Endothelial cell of umbilical vein (primary cell): ENCODE results near the gene TMEM175. TPM values are rescaled to one million over a fixed set of nuclear protein-coding genes. Genes with fewer than 3 reads are reported as not detected.

Experiments used
- BruUV-seq: library from RNA; stranded (reverse); fragments of 400-500 nt; replicated peaks from 2 replicates; lab custom pipeline; 2021; lab: Mats Ljungman, UMichigan
- CTCF ChIA-PET: fragments of 300-600, 350-600 bp; sonication (Branson Sonifier 250); formaldehyde crosslinking; loops from one replicate; lab custom pipeline; 2021; ENCODE audit warnings: antibody characterized with exemption, inconsistent platforms; lab: Charles Lee
- POLR2A ChIA-PET: fragments of 300-600, 350-600 bp; sonication (Branson Sonifier 250); formaldehyde crosslinking; loops from one replicate; lab custom pipeline; 2021; ENCODE audit warnings: antibody characterized with exemption, inconsistent platforms; lab: Charles Lee
- DNase-seq: peaks from one replicate; pipeline ENCODE4 v3.0.0-alpha.2; 2011; ENCODE audit warnings: low read depth, low spot score
- FAIRE-seq: peaks from 2 replicates; lab custom pipeline; 2011; peaks lifted over from hg19 to GRCh38; lab: Jason Lieb, UNC
- H2AFZ ChIP-seq: 2 replicates; pipeline ENCODE4 v1.6.0; 2012; ENCODE audit warnings: low read depth, low read length, control low read depth, inconsistent platforms
- H3K27ac ChIP-seq: 2 replicates; pipeline ENCODE4 v1.5.1; 2011; ENCODE audit warnings: low read depth, mild to moderate bottlenecking, control low read depth, low read length, moderate library complexity; ENCODE audit not compliant: insufficient read depth
- H3K27me3 ChIP-seq, 2 experiments: 2 replicates each; pipeline versions ENCODE4 v1.6.0 to v1.6.1; 2011; ENCODE audit warnings: low read length in 2 of 2, mixed read lengths in 1 of 2; ENCODE audit not compliant: control insufficient read depth in 2 of 2, insufficient read depth in 2 of 2
- H3K36me3 ChIP-seq, 2 experiments: 2 replicates in 1 of 2; 3 replicates in 1 of 2; pipeline ENCODE4 v1.5.1; 2011; ENCODE audit warnings: low read length in 2 of 2, mild to moderate bottlenecking in 1 of 2, moderate library complexity in 1 of 2; ENCODE audit not compliant: control insufficient read depth in 2 of 2, insufficient read depth in 2 of 2; ENCODE audit errors: extremely low read depth in 1 of 2
- H3K4me1 ChIP-seq: 3 replicates; pipeline ENCODE4 v1.5.1; 2011; ENCODE audit warnings: mild to moderate bottlenecking, low read length; ENCODE audit not compliant: control insufficient read depth, insufficient read depth; ENCODE audit errors: extremely low read depth
- H3K4me2 ChIP-seq: 2 replicates; pipeline ENCODE4 v1.6.1; 2011; ENCODE audit warnings: low read length, control low read depth, mixed read lengths; ENCODE audit not compliant: insufficient read depth
- H3K4me3 ChIP-seq, 3 experiments: fragments of 200-600 bp in 1 of 3; sonication (generic), shearing (Covaris generic) in 1 of 3; replicated peaks in 1 of 3; 2 replicates each; pipeline ENCODE4 v1.5.1; 2011 to 2016; ENCODE audit warnings: control low read depth in 3 of 3, low read length in 3 of 3, mild to moderate bottlenecking in 2 of 3, inconsistent platforms in 1 of 3, low read depth in 1 of 3, moderate library complexity in 1 of 3; ENCODE audit not compliant: insufficient read depth in 1 of 3
- H3K79me2 ChIP-seq: 2 replicates; pipeline ENCODE4 v1.6.0; 2012; ENCODE audit warnings: low read length, inconsistent platforms; ENCODE audit not compliant: control insufficient read depth, insufficient read depth
- H3K9ac ChIP-seq: replicated peaks from 2 replicates; pipeline ENCODE3; 2011; ENCODE audit warnings: low read length, control low read depth; ENCODE audit not compliant: insufficient read depth; ENCODE audit errors: extremely low read depth
- H3K9me1 ChIP-seq: replicated peaks from 3 replicates; pipeline ENCODE4 v1.6.0; 2011; ENCODE audit warnings: mild to moderate bottlenecking, low read length; ENCODE audit not compliant: control insufficient read depth, insufficient read depth; ENCODE audit errors: extremely low read depth
- H3K9me3 ChIP-seq: replicated peaks from 2 replicates; pipeline ENCODE4 v1.5.1; 2012; ENCODE audit warnings: low read length, inconsistent platforms; ENCODE audit not compliant: control insufficient read depth, insufficient read depth
- H4K20me1 ChIP-seq: replicated peaks from 2 replicates; pipeline ENCODE3; 2011; ENCODE audit warnings: mild to moderate bottlenecking, low read length; ENCODE audit not compliant: control insufficient read depth, insufficient read depth; ENCODE audit errors: extremely low read depth
- CTCF ChIP-seq, 2 donors: IDR thresholded peaks; 1 replicate in 1 of 2; 2 replicates in 1 of 2; pipeline ENCODE4 v1.5.1; 2011; ENCODE audit warnings: low read length in 2 of 2, mild to moderate bottlenecking in 2 of 2, moderate library complexity in 2 of 2, control low read depth in 1 of 2, inconsistent platforms in 1 of 2, low read depth in 1 of 2; ENCODE audit not compliant: insufficient read depth in 1 of 2; ENCODE audit errors: extremely low read depth in 1 of 2
- EZH2 ChIP-seq: IDR thresholded peaks from 2 replicates; pipeline ENCODE4 v1.6.1; 2012; ENCODE audit warnings: borderline replicate concordance, low read depth, mild to moderate bottlenecking, moderate library complexity, low read length, inconsistent platforms; ENCODE audit not compliant: severe bottlenecking
- FOS ChIP-seq: IDR thresholded peaks from 2 replicates; pipeline ENCODE4 v1.6.1; 2011; ENCODE audit warnings: mild to moderate bottlenecking, low read length, moderate library complexity, borderline replicate concordance; ENCODE audit not compliant: insufficient read depth
- GATA2 ChIP-seq: IDR thresholded peaks from 2 replicates; pipeline ENCODE4 v1.7.0; 2011; ENCODE audit warnings: low read depth, mild to moderate bottlenecking, moderate library complexity, mixed read lengths, low read length; ENCODE audit not compliant: insufficient read length, insufficient read depth
- JUN ChIP-seq: IDR thresholded peaks from 2 replicates; pipeline ENCODE4 v1.6.1; 2011; ENCODE audit warnings: borderline replicate concordance, low read depth; ENCODE audit not compliant: insufficient read length, insufficient read depth
- MAX ChIP-seq: IDR thresholded peaks from 2 replicates; pipeline ENCODE4 v1.6.1; 2011; ENCODE audit not compliant: insufficient read depth, insufficient read length
- MYC ChIP-seq: IDR thresholded peaks from one replicate; pipeline ENCODE4 v1.6.1; 2011; ENCODE audit warnings: mild to moderate bottlenecking, low read depth, low read length
- POLR2A ChIP-seq: IDR thresholded peaks from 2 replicates; pipeline ENCODE4 v1.6.1; 2012; ENCODE audit warnings: low read depth, mild to moderate bottlenecking, control low read depth, low read length
- POLR2AphosphoS5 ChIP-seq: IDR thresholded peaks from 2 replicates; pipeline ENCODE4 v1.6.1; 2012; ENCODE audit warnings: low read depth, mild to moderate bottlenecking, control low read depth, low read length, moderate library complexity; ENCODE audit not compliant: insufficient read depth
- dilution Hi-C: fragments of 300-500 bp; cut with MboI; formaldehyde crosslinking; loops from one replicate; pipeline ENCODE4 v1.15.0; 2019; ENCODE audit warnings: low sequenced_read_pairs; ENCODE audit not compliant: extremely low pct_ligation_motif_present
- intact Hi-C: fragments of 100-400 bp; cut with micrococcal nuclease; formaldehyde crosslinking; loops from one replicate; pipeline ENCODE4 v1.10.0; 2022
- polyA plus RNA-seq, 4 experiments: library from polyadenylated mRNA; depleted of rRNA in 3 of 4; stranded (reverse) in 3 of 4; unstranded in 1 of 4; fragments of >200 nt; gene quantifications; 2 replicates each; pipeline versions ENCODE4 v1.2.1 to v1.2.3, GENCODE V29; 2011 to 2012; ENCODE audit warnings: missing spikeins in 1 of 4
- total RNA-seq: library from RNA; stranded (reverse); gene quantifications from 2 replicates; pipeline ENCODE4 v1.2.3, GENCODE V29; 2021

TMEM175 gene
- total and polyA plus RNA-seq, 2 donors (not counting 3 experiments of a cell fraction or from before 2014, with no cell fraction given) = 21.9 to 80.1 TPM

GRCh38 chr4:965766-966134 is 33.5 kb downstream of the TMEM175 start:
- intact Hi-C loops = no loop called here
- TF ChIP-seq POLR2AphosphoS5 (no peak), MAX (no peak), MYC (no peak), GATA2 (no peak), CTCF (IDR thresholded peaks at IDR 0.05; ENCODE audit: extremely low read depth in 1 of 2, insufficient read depth in 1 of 2, low read depth in 1 of 2, low read length in 2 of 2) (no peak), EZH2 (no peak), POLR2A (no peak), FOS (no peak), JUN (no peak)
- ChIA-PET CTCF (no interaction called here), POLR2A (no interaction called here)
- no peaks in the 10 kb centered on the region for H3K4me1 ChIP-seq
- no peaks in the 10 kb centered on the region for H3K9me1 ChIP-seq
- no peak overlapping the region for H3K9ac ChIP-seq
- FAIRE-seq = no peak
- H2AFZ ChIP-seq = no peak overlapping the region
- no peak overlapping the region for H3K4me3 ChIP-seq
- dilution Hi-C loops = no loop called here
- no peaks in the 10 kb centered on the region for H3K27me3 ChIP-seq
- H4K20me1 ChIP-seq = no peaks in the 10 kb centered on the region
- H3K36me3 ChIP-seq = peaks cover 0 to 25% of the 10 kb centered on the region in 2 experiments
- H3K9me3 ChIP-seq = no peaks in the 10 kb centered on the region
- no peak for DNase-seq
- H3K4me2 ChIP-seq = no peak overlapping the region
- BruUV-seq = no TSS peak
- no peak overlapping the region for H3K27ac ChIP-seq
- no peaks in the 10 kb centered on the region for H3K79me2 ChIP-seq
